HG03175 (cell line): Measurements from ENCODE around the gene ABHD6.
"Not testable (repeated sequence)": the region's sequence is repeated elsewhere in the genome, so short reads cannot be mapped to it uniquely, and the experiment has no call there.

Source experiments
- ATAC-seq: cut with Tn5 transposase; IDR thresholded peaks from one replicate; pipeline ENCODE4 v1.9.1; 2021; ENCODE audit warnings: mild to moderate bottlenecking, moderate library complexity; ENCODE audit not compliant: unreplicated experiment

Gene ABHD6

GRCh38 chr3:58242340-58242739, 4.7 kb downstream of the ABHD6 start:
- ATAC-seq: no peak

GRCh38 chr3:58242860-58243259, 5.3 kb downstream of the ABHD6 start:
- ATAC-seq: not testable (repeated sequence)

- no peak for ATAC-seq
These were observed 6.5 kb downstream of the ABHD6 start for GRCh38 chr3:58243976-58244585.

GRCh38 chr3:58246148-58247047, 8.8 kb downstream of the ABHD6 start:
- ATAC-seq: no peak

- no peak for ATAC-seq
These were observed 11.9 kb downstream of the ABHD6 start for GRCh38 chr3:58249358-58250092.

GRCh38 chr3:58250093-58250707, 12.6 kb downstream of the ABHD6 start:
- ATAC-seq: no peak

- ATAC-seq: no peak
These were observed 14.0 kb downstream of the ABHD6 start for GRCh38 chr3:58251631-58252035.

GRCh38 chr3:58254144-58254543, 16.6 kb downstream of the ABHD6 start:
- ATAC-seq: no peak

GRCh38 chr3:58256061-58256460, 18.5 kb downstream of the ABHD6 start:
- ATAC-seq: no peak

GRCh38 chr3:58256511-58256910, 18.9 kb downstream of the ABHD6 start:
- no peak for ATAC-seq

GRCh38 chr3:58258392-58259055, 20.9 kb downstream of the ABHD6 start:
- no peak for ATAC-seq

GRCh38 chr3:58260261-58260731, 22.7 kb downstream of the ABHD6 start:
- no peak for ATAC-seq

- no peak for ATAC-seq
These were observed 23.1 kb downstream of the ABHD6 start for GRCh38 chr3:58260733-58261132.

- peak; percentile 93 for ATAC-seq
These were observed 24.5 kb downstream of the ABHD6 start for GRCh38 chr3:58261954-58262666.

GRCh38 chr3:58266577-58266976, 29.0 kb downstream of the ABHD6 start:
- ATAC-seq: no peak

GRCh38 chr3:58267543-58267942, 30.0 kb downstream of the ABHD6 start:
- not testable (repeated sequence) for ATAC-seq

GRCh38 chr3:58269356-58269755, 31.8 kb downstream of the ABHD6 start:
- ATAC-seq: no peak

GRCh38 chr3:58270485-58270884, 32.9 kb downstream of the ABHD6 start:
- ATAC-seq: no peak

- no peak for ATAC-seq
These were observed 34.4 kb downstream of the ABHD6 start for GRCh38 chr3:58271901-58272501.
